Eye (tissue), 1 donor: ENCODE data around the gene CTRB2.
"Not testable (repeated sequence)": the region's sequence is repeated elsewhere in the genome, so short reads cannot be mapped to it uniquely, and the experiment has no call there.

Source experiments
- DNase-seq: peaks from one replicate; pipeline ENCODE4 v3.0.0-alpha.2; 2015

The CTRB2 gene

GRCh38 chr16:75225678-75226515 is 18.9 kb upstream of the CTRB2 start:
- DNase-seq = no peak

- DNase-seq = no peak
Observed at GRCh38 chr16:75225092-75225491, 18.1 kb upstream of the CTRB2 start.

- no peak for DNase-seq
Observed at GRCh38 chr16:75224306-75225082, 17.5 kb upstream of the CTRB2 start.

GRCh38 chr16:75223129-75223528 is 16.2 kb upstream of the CTRB2 start:
- not testable (repeated sequence) for DNase-seq

GRCh38 chr16:75222271-75222783 is 15.4 kb upstream of the CTRB2 start:
- DNase-seq = no peak

- no peak for DNase-seq
Observed at GRCh38 chr16:75219838-75220237, 12.9 kb upstream of the CTRB2 start.

GRCh38 chr16:75219088-75219487 is 12.1 kb upstream of the CTRB2 start:
- DNase-seq = no peak

GRCh38 chr16:75218256-75219076 is 11.5 kb upstream of the CTRB2 start, which contains the start of gene CTRB1:
TSS of gene CTRB1 (plus strand) at chr16:75218988. CDS start at chr16:75219008, 20 bp downstream.
- DNase-seq = peak; percentile 41

- no peak for DNase-seq
Observed at GRCh38 chr16:75217389-75217851, 10.5 kb upstream of the CTRB2 start.

- no peak for DNase-seq
Observed at GRCh38 chr16:75216576-75216975, 9.6 kb upstream of the CTRB2 start.

GRCh38 chr16:75216127-75216526 is 9.2 kb upstream of the CTRB2 start:
- DNase-seq = no peak

- DNase-seq = not testable (repeated sequence)
Observed at GRCh38 chr16:75211286-75211685, 4.3 kb upstream of the CTRB2 start.

GRCh38 chr16:75209944-75210343 is 3.0 kb upstream of the CTRB2 start:
- DNase-seq = no peak

- DNase-seq = not testable (repeated sequence)
Observed at GRCh38 chr16:75209514-75209913, 2.6 kb upstream of the CTRB2 start.

GRCh38 chr16:75208861-75209505 is 2.0 kb upstream of the CTRB2 start:
- DNase-seq = no peak

- DNase-seq = no peak
Observed at GRCh38 chr16:75208242-75208825, 1.4 kb upstream of the CTRB2 start.

- no peak for DNase-seq
Observed at GRCh38 chr16:75207831-75208230, 870 bp upstream of the CTRB2 start.

GRCh38 chr16:75205961-75206748 is 806 bp downstream of the CTRB2 start:
- not testable (repeated sequence) for DNase-seq

- not testable (repeated sequence) for DNase-seq
Observed at GRCh38 chr16:75205438-75205837, 1.5 kb downstream of the CTRB2 start.

- not testable (repeated sequence) for DNase-seq
Observed at GRCh38 chr16:75204905-75205304, 2.1 kb downstream of the CTRB2 start.

- DNase-seq = no peak
Observed at GRCh38 chr16:75204410-75204758, 2.6 kb downstream of the CTRB2 start.
